G401 (cell line): ENCODE data around the gene NFKBIZ. TPM values are rescaled to one million over a fixed set of nuclear protein-coding genes. Genes with fewer than 3 reads are reported as not detected.
"Not testable (repeated sequence)": the region's sequence is repeated elsewhere in the genome, so short reads cannot be mapped to it uniquely, and the experiment has no call there.

Experiments
- DNase-seq: peaks from one replicate; pipeline ENCODE4 v3.0.0-alpha.2; 2015; ENCODE audit warnings: low spot score
- in situ Hi-C: cut with HindIII; loops from 2 replicates; pipeline ENCODE4 v1.10.0; 2016; ENCODE audit warnings: low sequenced_read_pairs, mixed read lengths
- total RNA-seq: library from RNA; depleted of rRNA; stranded (reverse); fragments of >200 nt; shearing (Covaris generic); gene quantifications from 2 replicates; pipeline ENCODE4 v1.2.3, GENCODE V29; 2014

The NFKBIZ gene
- total RNA-seq, 1 experiment from 2014 or later, result 15.7 TPM

GRCh38 chr3:101862416-101863165 is 13.3 kb downstream of the NFKBIZ start:
- in situ Hi-C loops, result no loop called here
- no peak for DNase-seq

GRCh38 chr3:101864926-101865325 is 15.6 kb downstream of the NFKBIZ start:
- in situ Hi-C loops, result not testable (repeated sequence)

GRCh38 chr3:101865751-101866509 is 16.6 kb downstream of the NFKBIZ start:
- no peak for DNase-seq
- in situ Hi-C loops, result no loop called here

More at GRCh38 chr3:101864926-101865325, 15.6 kb downstream of the NFKBIZ start:
- DNase-seq, result not testable (repeated sequence)

GRCh38 chr3:101867511-101867910 is 18.2 kb downstream of the NFKBIZ start:
- in situ Hi-C loops, result no loop called here
- DNase-seq, result no peak

GRCh38 chr3:101867996-101868395 is 18.7 kb downstream of the NFKBIZ start:
- in situ Hi-C loops, result no loop called here
- DNase-seq, result no peak

- DNase-seq, result no peak
- in situ Hi-C loops, result no loop called here
These were observed 19.5 kb downstream of the NFKBIZ start for GRCh38 chr3:101868534-101869464.

GRCh38 chr3:101870138-101870537 is 20.8 kb downstream of the NFKBIZ start:
- in situ Hi-C loops, result no loop called here
- no peak for DNase-seq

- no peak for DNase-seq
- in situ Hi-C loops, result no loop called here
These were observed 24.3 kb downstream of the NFKBIZ start for GRCh38 chr3:101873619-101874018.

- no peak for DNase-seq
These were observed 26.8 kb downstream of the NFKBIZ start for GRCh38 chr3:101876142-101876541.

GRCh38 chr3:101878589-101878988 is 29.3 kb downstream of the NFKBIZ start:
- in situ Hi-C loops, result no loop called here
- DNase-seq, result no peak

More at GRCh38 chr3:101876142-101876541, 26.8 kb downstream of the NFKBIZ start:
- in situ Hi-C loops, result no loop called here

- DNase-seq, result no peak
- in situ Hi-C loops, result no loop called here
These were observed 29.8 kb downstream of the NFKBIZ start for GRCh38 chr3:101879102-101879501.

- in situ Hi-C loops, result no loop called here
- no peak for DNase-seq
These were observed 30.4 kb downstream of the NFKBIZ start for GRCh38 chr3:101879623-101880284.

GRCh38 chr3:101884776-101885175 is 35.5 kb downstream of the NFKBIZ start:
- DNase-seq, result no peak
- in situ Hi-C loops, result no loop called here

- DNase-seq, in situ Hi-C loops: not testable (repeated sequence)
These were observed 36.3 kb downstream of the NFKBIZ start for GRCh38 chr3:101885584-101885983.

- DNase-seq, result no peak
- in situ Hi-C loops, result no loop called here
These were observed 37.3 kb downstream of the NFKBIZ start for GRCh38 chr3:101886626-101887025.

GRCh38 chr3:101888653-101889052 is 39.3 kb downstream of the NFKBIZ start:
- no peak for DNase-seq
- in situ Hi-C loops, result no loop called here

- in situ Hi-C loops, result no loop called here
These were observed 41.4 kb downstream of the NFKBIZ start for GRCh38 chr3:101890716-101891115.

GRCh38 chr3:101892648-101893047 is 43.3 kb downstream of the NFKBIZ start:
- in situ Hi-C loops, result no loop called here
- DNase-seq, result no peak

More at GRCh38 chr3:101890716-101891115, 41.4 kb downstream of the NFKBIZ start:
- DNase-seq, result no peak
